ENCODE measurements around the gene ZNF628.

DNA sequence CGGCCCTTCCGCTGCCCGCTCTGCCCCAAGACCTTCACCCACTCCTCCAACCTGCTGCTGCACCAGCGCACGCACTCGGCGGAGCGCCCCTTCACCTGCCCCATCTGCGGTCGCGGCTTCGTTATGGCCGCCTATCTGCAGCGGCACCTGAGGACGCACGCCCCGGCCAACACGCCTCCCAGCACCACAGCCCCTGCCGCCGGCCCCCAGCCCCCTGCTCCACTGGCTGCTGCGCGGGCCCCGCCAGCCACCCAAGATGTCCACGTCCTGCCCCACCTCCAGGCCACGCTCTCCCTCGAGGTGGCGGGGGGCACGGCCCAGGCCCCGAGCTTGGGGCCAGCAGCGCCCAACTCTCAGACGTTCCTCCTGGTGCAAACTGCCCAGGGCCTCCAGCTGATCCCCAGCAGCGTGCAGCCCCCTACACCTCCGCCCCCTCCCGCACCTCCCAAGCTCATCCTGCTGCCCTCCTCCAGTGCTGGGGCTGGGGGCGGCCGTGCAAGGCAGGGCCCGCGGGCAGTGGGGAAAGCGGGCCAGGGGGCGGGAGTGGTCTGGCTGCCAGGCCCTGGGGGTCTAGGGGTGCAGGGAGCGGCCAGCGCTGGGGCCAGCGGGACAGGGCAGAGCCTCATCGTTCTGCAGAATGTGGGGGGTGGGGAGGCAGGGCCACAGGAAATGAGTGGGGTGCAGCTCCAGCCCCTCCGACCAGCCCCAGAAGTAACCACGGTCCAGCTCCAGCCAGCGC lies 6.7 kb downstream of the ZNF628 start:
- TF ChIP-seq POLR2A (IDR thresholded peaks at IDR 0.05): no peak
- TF ChIP-seq, protein P1, sequence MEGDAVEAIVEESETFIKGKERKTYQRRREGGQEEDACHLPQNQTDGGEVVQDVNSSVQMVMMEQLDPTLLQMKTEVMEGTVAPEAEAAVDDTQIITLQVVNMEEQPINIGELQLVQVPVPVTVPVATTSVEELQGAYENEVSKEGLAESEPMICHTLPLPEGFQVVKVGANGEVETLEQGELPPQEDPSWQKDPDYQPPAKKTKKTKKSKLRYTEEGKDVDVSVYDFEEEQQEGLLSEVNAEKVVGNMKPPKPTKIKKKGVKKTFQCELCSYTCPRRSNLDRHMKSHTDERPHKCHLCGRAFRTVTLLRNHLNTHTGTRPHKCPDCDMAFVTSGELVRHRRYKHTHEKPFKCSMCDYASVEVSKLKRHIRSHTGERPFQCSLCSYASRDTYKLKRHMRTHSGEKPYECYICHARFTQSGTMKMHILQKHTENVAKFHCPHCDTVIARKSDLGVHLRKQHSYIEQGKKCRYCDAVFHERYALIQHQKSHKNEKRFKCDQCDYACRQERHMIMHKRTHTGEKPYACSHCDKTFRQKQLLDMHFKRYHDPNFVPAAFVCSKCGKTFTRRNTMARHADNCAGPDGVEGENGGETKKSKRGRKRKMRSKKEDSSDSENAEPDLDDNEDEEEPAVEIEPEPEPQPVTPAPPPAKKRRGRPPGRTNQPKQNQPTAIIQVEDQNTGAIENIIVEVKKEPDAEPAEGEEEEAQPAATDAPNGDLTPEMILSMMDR (IDR thresholded peaks at IDR 0.05): no peak
- no peak for TF ChIP-seq EP300 (IDR thresholded peaks at IDR 0.05)
- no peak for TF ChIP-seq POLR2AphosphoS5 (IDR thresholded peaks at IDR 0.05)

All from gastroesophageal sphincter (tissue), 3 donors.